IMR-90 (cell line): ENCODE data around the gene TTC28. TPM values are rescaled to one million over a fixed set of nuclear protein-coding genes. Genes with fewer than 3 reads are reported as not detected.

Experiments
- ATAC-seq: fragments of 200-7000 bp; cut with Tn5 transposase; 2 replicates; pipeline ENCODE4 v1.9.1; 2020; ENCODE audit warnings: low read depth, mild to moderate bottlenecking, moderate library complexity
- BruUV-seq: library from RNA; stranded (reverse); fragments of 400-500 nt; replicated peaks from 2 replicates; lab custom pipeline; 2021; lab: Mats Ljungman, UMichigan
- CTCF ChIA-PET: fragments of 300-600 bp; formaldehyde crosslinking; extraction: SDS; loops from one replicate; lab custom pipeline; 2021; ENCODE audit warnings: antibody characterized with exemption; lab: Yijun Ruan, JAX
- POLR2A ChIA-PET: fragments of 300-600 bp; sonication (Branson Sonifier 250); formaldehyde crosslinking; loops from one replicate; lab custom pipeline; 2022; ENCODE audit warnings: antibody characterized with exemption; ENCODE audit not compliant: unreplicated experiment; lab: Charles Lee
- DNase-seq: peaks from one replicate; pipeline ENCODE4 v3.0.0; 2013
- H2AFZ ChIP-seq: replicated peaks from 2 replicates; pipeline ENCODE3; 2013; ENCODE audit warnings: low read length, mild to moderate bottlenecking; ENCODE audit not compliant: poor library complexity
- H2AK5ac ChIP-seq: 2 replicates; pipeline ENCODE4 v1.6.1; 2013; ENCODE audit warnings: low read depth, low read length, inconsistent platforms
- H2AK9ac ChIP-seq: replicated peaks from 2 replicates; pipeline ENCODE3; 2013; ENCODE audit warnings: mild to moderate bottlenecking, low read depth, low read length, moderate library complexity; ENCODE audit not compliant: poor library complexity
- H2BK120ac ChIP-seq: 2 replicates; pipeline ENCODE4 v1.6.1; 2013; ENCODE audit warnings: low read depth, low read length, inconsistent platforms
- H2BK15ac ChIP-seq: 3 replicates; pipeline ENCODE4 v1.6.1; 2013; ENCODE audit warnings: low read depth, low read length, inconsistent platforms
- H2BK20ac ChIP-seq: 2 replicates; pipeline ENCODE4 v1.6.1; 2013; ENCODE audit warnings: low read depth, mild to moderate bottlenecking, inconsistent platforms, low read length, moderate library complexity
- H2BK5ac ChIP-seq: 2 replicates; pipeline ENCODE4 v1.6.1; 2013; ENCODE audit warnings: mild to moderate bottlenecking, low read depth, low read length, inconsistent platforms; ENCODE audit not compliant: poor library complexity, severe bottlenecking
- H3K14ac ChIP-seq: replicated peaks from 2 replicates; pipeline ENCODE4 v1.6.1; 2013; ENCODE audit warnings: low read depth, low read length, inconsistent platforms
- H3K18ac ChIP-seq: 2 replicates; pipeline ENCODE4 v1.6.1; 2013; ENCODE audit warnings: low read depth, low read length, control low read depth
- H3K23ac ChIP-seq: 2 replicates; pipeline ENCODE4 v1.6.1; 2013; ENCODE audit warnings: low read depth, low read length, inconsistent platforms
- H3K27ac ChIP-seq: 2 replicates; pipeline ENCODE4 v1.5.1; 2013; ENCODE audit warnings: mild to moderate bottlenecking, control low read depth, low read length; ENCODE audit not compliant: insufficient read depth
- H3K27me3 ChIP-seq: 2 replicates; pipeline ENCODE4 v1.6.1; 2013; ENCODE audit warnings: low read length; ENCODE audit not compliant: control insufficient read depth, insufficient read depth
- H3K36me3 ChIP-seq: 2 replicates; pipeline ENCODE4 v1.6.1; 2013; ENCODE audit warnings: low read length, mixed read lengths; ENCODE audit not compliant: control insufficient read depth, insufficient read depth
- H3K4ac ChIP-seq: 2 replicates; pipeline ENCODE4 v1.6.1; 2013; ENCODE audit warnings: low read depth, low read length, inconsistent platforms
- H3K4me1 ChIP-seq: 2 replicates; pipeline ENCODE4 v1.6.1; 2013; ENCODE audit warnings: low read length, mixed read lengths; ENCODE audit not compliant: control insufficient read depth, insufficient read depth
- H3K4me2 ChIP-seq: 2 replicates; pipeline ENCODE4 v1.6.1; 2013; ENCODE audit warnings: low read depth, mild to moderate bottlenecking, control low read depth, low read length, moderate library complexity
- H3K4me3 ChIP-seq: 2 replicates; pipeline ENCODE4 v1.5.1; 2013; ENCODE audit warnings: low read depth, mild to moderate bottlenecking, control low read depth, low read length, moderate library complexity; ENCODE audit not compliant: insufficient read depth
- H3K56ac ChIP-seq: 2 replicates; pipeline ENCODE4 v1.6.1; 2013; ENCODE audit warnings: low read length, inconsistent platforms; ENCODE audit not compliant: insufficient read depth; ENCODE audit errors: extremely low read depth
- H3K79me1 ChIP-seq, 2 experiments: 2 replicates each; pipeline ENCODE4 v1.6.1; 2013; ENCODE audit warnings: low read length in 2 of 2, inconsistent platforms in 1 of 2, low read depth in 1 of 2
- H3K9ac ChIP-seq: 2 replicates; pipeline ENCODE4 v1.6.1; 2013; ENCODE audit warnings: low read depth, low read length, control low read depth
- H3K9me1 ChIP-seq: 2 replicates; pipeline ENCODE4 v1.6.1; 2013; ENCODE audit warnings: low read length, inconsistent platforms; ENCODE audit not compliant: insufficient read depth
- H3K9me3 ChIP-seq: 2 replicates; pipeline ENCODE4 v1.6.1; 2013; ENCODE audit warnings: low read length; ENCODE audit not compliant: control insufficient read depth, insufficient read depth
- H4K20me1 ChIP-seq: 2 replicates; pipeline ENCODE4 v1.6.1; 2013; ENCODE audit warnings: low read length, inconsistent platforms; ENCODE audit not compliant: insufficient read depth
- H4K5ac ChIP-seq: 2 replicates; pipeline ENCODE4 v1.6.1; 2013; ENCODE audit warnings: mild to moderate bottlenecking, low read depth, low read length, control low read depth
- H4K8ac ChIP-seq, 2 experiments: 2 replicates each; pipeline ENCODE4 v1.6.1; 2013; ENCODE audit warnings: low read depth in 2 of 2, low read length in 2 of 2, control low read depth in 1 of 2, inconsistent platforms in 1 of 2
- H4K91ac ChIP-seq: 2 replicates; pipeline ENCODE4 v1.6.1; 2013; ENCODE audit warnings: low read depth, low read length, inconsistent platforms; ENCODE audit not compliant: insufficient read depth
- CEBPB ChIP-seq: IDR thresholded peaks from 2 replicates; pipeline ENCODE4 v1.6.1; 2012; ENCODE audit warnings: low read depth, low read length, improper control_type of control experiment
- CTCF ChIP-seq: conservative IDR thresholded peaks from 2 replicates; pipeline ENCODE4 v1.5.1; 2012; ENCODE audit warnings: mild to moderate bottlenecking, low read depth, low read length, improper control_type of control experiment
- ELK1 ChIP-seq: fragments of 150-350 bp; IDR thresholded peaks from 2 replicates; pipeline ENCODE4 v1.6.1; 2016; ENCODE audit warnings: low read depth, mild to moderate bottlenecking, low read length, moderate library complexity, borderline replicate concordance
- MAZ ChIP-seq: IDR thresholded peaks from 2 replicates; pipeline ENCODE4 v1.6.1; 2012; ENCODE audit warnings: low read depth, mild to moderate bottlenecking, low read length, improper control_type of control experiment, moderate library complexity, borderline replicate concordance
- MXI1 ChIP-seq: IDR thresholded peaks from 2 replicates; pipeline ENCODE4 v1.6.1; 2012; ENCODE audit warnings: low read depth, mild to moderate bottlenecking, low read length, moderate library complexity, borderline replicate concordance
- USF2 ChIP-seq: fragments of 150-350 bp; IDR thresholded peaks from 2 replicates; pipeline ENCODE4 v1.6.1; 2017; ENCODE audit warnings: mild to moderate bottlenecking, antibody characterized with exemption, low read length, low read depth
- WGBS, 2 experiments: methylation state at CpG; one replicate each; pipeline versions ENCODE4 v1.1.5 to v1.1.7; 2013; ENCODE audit warnings: missing lambda C conversion rate in 2 of 2; ENCODE audit not compliant: insufficient read length in 1 of 2; ENCODE audit errors: extremely low coverage in 2 of 2; 5-methylcytosine and 5-hydroxymethylcytosine counted together
- dilution Hi-C: fragments of 300-500 bp; cut with HindIII; formaldehyde crosslinking; loops from one replicate; pipeline ENCODE4 v1.14.3; 2018; ENCODE audit warnings: low sequenced_read_pairs; ENCODE audit not compliant: unreplicated experiment
- in situ Hi-C: fragments of 300-500 bp; cut with MboI; formaldehyde crosslinking; loops from 3 replicates; pipeline ENCODE4 v1.14.3; 2019; ENCODE audit warnings: low sequenced_read_pairs, inconsistent platforms, mixed read lengths
- intact Hi-C: fragments of 100-400 bp; cut with micrococcal nuclease; formaldehyde crosslinking; loops from 2 replicates; pipeline ENCODE4 v1.10.0; 2022
- polyA plus RNA-seq, 3 experiments: library from polyadenylated mRNA; depleted of rRNA; stranded (reverse); fragments of >200 nt; gene quantifications; 2 replicates each; pipeline ENCODE4 v1.2.3, GENCODE V29; 2012; ENCODE audit warnings: low replicate concordance in 1 of 3
- total RNA-seq: library from RNA; depleted of rRNA; stranded (reverse); fragments of >200 nt; gene quantifications from 2 replicates; pipeline ENCODE4 v1.2.3, GENCODE V29; 2012

TTC28 gene
- total and polyA plus RNA-seq, 2 of the 4 experiments (the other 2 are of a cell fraction) = 5.6 to 13.3 TPM

GRCh38 chr22:28585324-28585723 lies 94.3 kb downstream of the TTC28 start:
- no peak overlapping the region for H3K14ac ChIP-seq
- H3K56ac ChIP-seq = no peak overlapping the region
- no peaks in the 10 kb centered on the region for H3K9me1 ChIP-seq
- WGBS, 2 experiments = 100% methylated on average over 1 of the region's 11 CpGs; no CpG with 5 or more reads in 1 of the 2 experiments
- no peak overlapping the region for H3K27ac ChIP-seq
- H3K79me1 ChIP-seq = peaks cover 3 to 4% of the 10 kb centered on the region in 2 experiments; a peak in 3 of 4 replicates
- H3K23ac ChIP-seq = no peak overlapping the region
- no peak overlapping the region for H3K9ac ChIP-seq
- CTCF ChIA-PET = no interaction called here
- H2BK5ac ChIP-seq = no peak overlapping the region
- H4K91ac ChIP-seq = no peak overlapping the region
- no peak overlapping the region for H4K5ac ChIP-seq
- no TSS peak for BruUV-seq
- no peak overlapping the region for H2BK120ac ChIP-seq
- H3K36me3 ChIP-seq = no peaks in the 10 kb centered on the region
- H3K9me3 ChIP-seq = no peaks in the 10 kb centered on the region
- POLR2A ChIA-PET = no interaction called here
- TF ChIP-seq USF2 (no peak), MAZ (no peak), MXI1 (no peak), CTCF (no peak), ELK1 (no peak), CEBPB (no peak)
- no peaks in the 10 kb centered on the region for H4K20me1 ChIP-seq
- H3K18ac ChIP-seq = no peak overlapping the region
- no peak overlapping the region for H3K4me3 ChIP-seq
- H3K27me3 ChIP-seq = no peaks in the 10 kb centered on the region
- no peak overlapping the region for H2AK9ac ChIP-seq
- 0 out of 2 replicates have a peak, but pooled peaks cover 2% of the 10 kb centered on the region for H3K4me1 ChIP-seq
- H3K4me2 ChIP-seq = no peak overlapping the region
- no peak for ATAC-seq
- dilution Hi-C loops (no loop called here), in situ Hi-C loops (loop anchor here (10.0 kb wide), 1 partner anchor 701 kb away; no protein-coding TSS in a partner anchor), intact Hi-C loops (no loop called here)
- H4K8ac ChIP-seq = no peak overlapping the region
- no peak overlapping the region for H2BK20ac ChIP-seq
- no peak for DNase-seq
- H2AK5ac ChIP-seq = no peak overlapping the region
- H2AFZ ChIP-seq = no peak overlapping the region
- H2BK15ac ChIP-seq = no peak overlapping the region
- no peak overlapping the region for H3K4ac ChIP-seq
